Small intestine (tissue), 7 donors: ENCODE data around the gene RASGRF1. TPM values are rescaled to one million over a fixed set of nuclear protein-coding genes. Genes with fewer than 3 reads are reported as not detected.

Source experiments
- DNase-seq, 2 donors: peaks; one replicate each; pipeline versions ENCODE4 v3.0.0 to v3.0.0-alpha.2; 2013
- FAIRE-seq: peaks from 2 replicates; lab custom pipeline; 2012; peaks lifted over from hg19 to GRCh38; lab: Jason Lieb, UNC
- H3K27ac ChIP-seq, 3 donors: one replicate each; pipeline ENCODE4 v1.5.1; 2013; ENCODE audit warnings: low read length in 2 of 3, mild to moderate bottlenecking in 2 of 3, control low read depth in 1 of 3, inconsistent platforms in 1 of 3, low read depth in 1 of 3, moderate library complexity in 1 of 3
- H3K27me3 ChIP-seq, 3 donors: one replicate each; pipeline ENCODE4 v1.6.1; 2013; ENCODE audit warnings: low read length in 3 of 3, inconsistent platforms in 1 of 3; ENCODE audit not compliant: control insufficient read depth in 3 of 3, insufficient read depth in 3 of 3
- H3K36me3 ChIP-seq, 3 donors: one replicate each; pipeline ENCODE4 v1.6.1; 2013; ENCODE audit warnings: low read length in 3 of 3, inconsistent platforms in 1 of 3, low read depth in 1 of 3, mild to moderate bottlenecking in 1 of 3, moderate library complexity in 1 of 3; ENCODE audit not compliant: control insufficient read depth in 3 of 3, insufficient read depth in 2 of 3
- H3K4me1 ChIP-seq, 3 donors: one replicate each; pipeline ENCODE4 v1.6.1; 2013; ENCODE audit warnings: low read length in 2 of 3, inconsistent platforms in 1 of 3, low read depth in 1 of 3, mild to moderate bottlenecking in 1 of 3, moderate library complexity in 1 of 3; ENCODE audit not compliant: control insufficient read depth in 3 of 3, insufficient read depth in 2 of 3
- H3K4me3 ChIP-seq, 3 donors: one replicate each; pipeline ENCODE4 v1.5.1; 2013; ENCODE audit warnings: low read length in 3 of 3, control low read depth in 1 of 3, inconsistent platforms in 1 of 3, low read depth in 1 of 3, mild to moderate bottlenecking in 1 of 3, moderate library complexity in 1 of 3
- H3K9me3 ChIP-seq, 2 donors: one replicate each; pipeline ENCODE4 v1.6.1; 2013; ENCODE audit warnings: low read depth in 1 of 2, low read length in 1 of 2; ENCODE audit not compliant: control insufficient read depth in 2 of 2, insufficient read depth in 1 of 2
- WGBS, 3 donors: extraction: QIAGEN DNeasy Blood & Tissue Kit; methylation state at CpG; one replicate each; pipeline ENCODE4 v1.1.7; 2013; 5-methylcytosine and 5-hydroxymethylcytosine counted together
- polyA plus RNA-seq, 4 donors: library from polyadenylated mRNA; stranded (reverse) in 3 of 4; unstranded in 1 of 4; fragments of 200-250 nt in 3 of 4; fragments of 120-200 nt in 1 of 4; gene quantifications; one replicate each; pipeline versions ENCODE4 v1.2.1 to v1.2.3, GENCODE V29; 2013
- donor health status: healthy with polysubstance abuse.
- donor health status: control.
- donor health status: control.
- donor health status: Bipolar disorder and iron deficiency.
- donor health status: healthy.

RASGRF1 gene
- polyA plus RNA-seq, 4 donors: 0.10 to 0.49 TPM; not detected in 2

DNA sequence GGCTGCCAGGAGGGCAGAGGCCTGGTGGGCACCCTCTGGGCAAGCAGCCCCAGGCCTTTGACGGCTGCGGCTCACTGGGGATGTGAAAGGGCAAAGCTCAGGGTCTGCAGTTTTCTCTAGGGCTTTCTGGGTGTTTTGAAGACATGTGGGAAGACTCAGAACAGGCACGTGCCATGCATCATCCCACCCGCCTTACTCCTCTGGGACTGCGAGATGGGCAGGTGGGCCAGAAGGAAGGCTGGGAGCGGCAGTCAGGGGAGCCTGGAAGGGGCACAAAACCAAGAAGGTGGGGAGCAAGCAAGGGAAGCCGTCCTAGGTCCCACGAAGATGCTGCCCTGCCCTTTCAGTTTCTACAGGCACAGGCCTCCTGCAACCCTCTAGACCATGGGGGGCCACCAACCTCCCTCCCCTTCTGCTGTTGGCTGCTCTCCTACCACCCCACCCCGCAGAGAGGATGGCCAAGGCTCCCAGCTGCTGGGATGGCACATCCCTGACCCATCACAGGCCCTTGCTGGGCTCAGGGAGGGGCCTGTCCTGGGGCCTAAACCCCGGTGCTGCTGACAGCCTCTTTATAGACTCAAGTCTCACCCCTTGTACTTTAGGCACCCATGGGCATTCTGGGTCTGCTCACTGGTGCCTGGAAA lies 73.9 kb downstream of the RASGRF1 start:
- DNase-seq (no peak), FAIRE-seq (no peak)
- Histone ChIP-seq H3K27me3 (no peaks in the 10 kb centered on the region), H3K4me3 (no peak overlapping the region), H3K4me1 (peaks cover 0 to 6% (median 0%) of the 10 kb centered on the region in 3 donors), H3K9me3 (peaks cover 0 to 2% of the 10 kb centered on the region in 2 donors), H3K36me3 (no peaks in the 10 kb centered on the region), H3K27ac (no peak overlapping the region)
- WGBS, 3 donors: 76 to 87% (median 82%) methylated on average over 10 of the region's 10 CpGs

DNA sequence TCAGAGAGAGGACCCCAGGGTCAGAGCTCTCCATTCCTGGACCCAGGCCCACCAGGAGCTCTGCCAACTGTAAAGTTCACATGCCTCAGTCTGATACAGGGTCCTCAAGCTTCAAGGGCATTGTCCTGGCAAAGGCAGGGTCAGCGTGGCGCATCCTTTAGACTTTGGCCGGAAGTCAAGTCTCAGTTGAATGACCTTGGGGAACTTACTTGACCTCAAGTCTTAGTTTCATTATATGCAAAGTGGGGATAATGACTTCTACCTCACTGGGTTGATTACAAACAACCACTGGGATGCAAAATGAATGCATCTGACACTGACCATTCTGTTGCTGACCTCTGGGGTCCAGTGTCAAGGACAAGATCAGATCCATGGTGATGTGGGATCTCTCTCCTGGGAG lies 75.2 kb downstream of the RASGRF1 start:
- Histone ChIP-seq H3K4me3 (no peak overlapping the region), H3K27ac (no peak overlapping the region)

DNA sequence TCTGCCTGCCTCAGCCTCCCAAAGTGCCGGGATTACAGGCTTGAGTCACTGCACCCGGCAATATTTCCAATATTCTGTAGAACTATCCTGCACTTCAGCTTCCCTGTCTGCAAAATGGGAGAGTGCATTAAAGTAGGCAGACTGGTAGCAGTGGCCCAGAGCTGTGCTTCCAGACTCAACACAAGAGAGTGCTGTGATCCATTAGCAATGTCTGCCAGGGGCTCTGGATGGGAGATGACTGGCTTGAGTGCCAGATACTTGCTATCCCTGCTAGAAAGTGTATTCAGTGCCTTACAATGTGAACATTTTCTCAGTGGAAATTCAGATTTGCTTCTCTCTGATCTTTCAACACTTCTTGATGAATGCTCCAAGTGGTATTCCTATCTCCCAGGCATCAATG lies 80.3 kb downstream of the RASGRF1 start:
- no peaks in the 10 kb centered on the region for H3K36me3 ChIP-seq
- no peak overlapping the region for H3K4me3 ChIP-seq
- H3K27ac ChIP-seq: no peak overlapping the region
- no peaks in the 10 kb centered on the region for H3K9me3 ChIP-seq
- H3K4me1 ChIP-seq: peaks cover 0 to 2% (median 0%) of the 10 kb centered on the region in 3 donors
- WGBS, 3 donors: 83 to 93% (median 91%) methylated on average over 2 of the region's 2 CpGs
- FAIRE-seq (no peak), DNase-seq (no peak)
- no peaks in the 10 kb centered on the region for H3K27me3 ChIP-seq

More for the DNA sequence above, 75.2 kb downstream of the RASGRF1 start:
- no peaks in the 10 kb centered on the region for H3K36me3 ChIP-seq
- no peaks in the 10 kb centered on the region for H3K27me3 ChIP-seq
- no peak for FAIRE-seq
- H3K4me1 ChIP-seq: no peaks in the 10 kb centered on the region
- no peak for DNase-seq
- WGBS, 3 donors: 61 to 67% (median 63%) methylated on average over 3 of the region's 3 CpGs
- no peaks in the 10 kb centered on the region for H3K9me3 ChIP-seq

DNA sequence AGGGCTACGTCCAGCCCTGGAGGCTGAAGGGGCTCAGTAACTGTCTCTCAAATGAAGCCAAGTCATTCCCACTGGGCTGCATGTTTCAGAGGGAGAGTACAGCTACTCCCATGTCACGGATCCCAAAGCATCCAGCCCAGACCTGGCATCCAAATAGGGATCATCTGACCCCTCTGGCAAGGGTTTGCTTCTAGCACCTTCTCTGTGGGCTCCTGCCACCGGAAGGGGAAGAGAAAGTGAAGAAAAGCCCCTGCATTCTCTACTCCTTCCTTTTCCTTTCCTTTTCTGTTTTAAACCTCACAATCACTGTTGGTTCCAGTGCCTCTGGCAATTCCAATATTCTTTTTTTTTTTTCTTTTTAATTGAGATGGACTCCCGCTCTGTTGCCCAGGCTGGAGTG lies 81.2 kb downstream of the RASGRF1 start:
- Histone ChIP-seq H3K4me3 (no peak overlapping the region), H3K27me3 (no peaks in the 10 kb centered on the region), H3K36me3 (no peaks in the 10 kb centered on the region), H3K27ac (no peak overlapping the region), H3K9me3 (no peaks in the 10 kb centered on the region), H3K4me1 (peaks cover 0 to 11% (median 0%) of the 10 kb centered on the region in 3 donors)
- FAIRE-seq (no peak), DNase-seq (no peak)
- WGBS, 3 donors: 75 to 77% (median 75%) methylated on average over 4 of the region's 4 CpGs

DNA sequence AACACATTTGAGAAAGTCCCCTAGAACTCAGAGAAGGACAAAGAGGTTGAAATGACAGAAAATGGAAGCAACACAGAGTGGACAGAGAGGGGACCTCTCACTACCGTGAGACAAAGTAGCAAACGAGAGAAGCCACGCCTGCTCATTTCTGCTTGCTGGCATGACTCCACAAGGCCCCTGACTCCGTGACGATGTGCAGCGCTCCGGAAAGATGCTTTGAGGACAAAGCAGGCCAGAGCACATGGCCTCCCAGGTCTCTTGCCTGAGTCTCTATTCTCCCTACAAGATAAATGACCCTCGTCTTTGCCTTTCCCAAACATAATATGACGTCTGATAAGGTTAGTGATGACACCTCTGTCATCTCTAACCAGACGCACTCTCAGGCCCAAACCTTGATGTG lies 81.9 kb downstream of the RASGRF1 start:
- no peaks in the 10 kb centered on the region for H3K36me3 ChIP-seq
- H3K4me3 ChIP-seq: no peak overlapping the region
- 51 to 65% (median 54%) methylated on average over 10 of the region's 10 CpGs for WGBS, 3 donors
- FAIRE-seq (no peak), DNase-seq (no peak)
- H3K9me3 ChIP-seq: no peaks in the 10 kb centered on the region
- peaks cover 0 to 11% (median 3%) of the 10 kb centered on the region in 3 donors for H3K4me1 ChIP-seq
- no peaks in the 10 kb centered on the region for H3K27me3 ChIP-seq
- H3K27ac ChIP-seq: no peak overlapping the region

DNA sequence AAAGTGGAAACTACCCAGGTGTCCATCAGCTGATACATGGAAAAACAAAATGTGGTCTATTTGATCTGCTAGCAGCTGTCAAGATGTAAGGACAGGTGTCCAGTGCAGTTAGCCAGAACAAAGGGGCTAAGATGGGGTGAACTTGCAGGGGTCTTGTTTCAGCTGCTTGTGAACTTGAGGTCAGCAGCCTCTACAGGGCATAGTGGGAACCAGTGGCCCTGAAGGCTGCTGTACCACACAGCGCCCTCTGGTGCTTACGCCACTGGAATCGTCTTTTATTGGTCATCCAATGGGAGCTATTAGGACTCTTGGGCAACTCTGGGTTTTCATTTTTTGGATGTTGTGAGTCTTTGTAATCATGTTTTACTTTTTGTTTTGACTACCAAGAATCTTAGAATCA lies 83.5 kb downstream of the RASGRF1 start:
- FAIRE-seq: no peak
- WGBS, 3 donors: 39 to 50% (median 43%) methylated on average over 3 of the region's 3 CpGs
- H3K4me3 ChIP-seq: no peak overlapping the region

DNA sequence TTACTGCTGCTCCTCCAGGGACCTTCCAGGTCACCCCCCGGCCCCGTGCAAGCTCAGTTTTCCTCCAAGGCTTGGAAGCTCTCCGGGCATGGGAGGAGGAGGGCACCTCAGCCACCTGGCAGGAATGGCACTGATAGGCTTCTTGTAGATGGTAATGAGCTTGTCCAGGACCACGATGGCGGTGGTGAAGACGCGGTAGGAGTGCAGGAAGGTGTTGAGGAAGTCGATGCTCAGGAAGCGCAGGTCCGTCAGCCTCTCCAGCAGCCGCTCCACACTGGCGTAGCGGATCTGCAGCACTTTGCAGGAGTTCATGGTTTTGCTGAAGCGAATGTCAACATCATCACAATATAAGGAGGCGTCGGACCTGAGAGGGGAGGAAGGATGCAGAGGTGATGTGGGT lies 84.5 kb downstream of the RASGRF1 start:
- no peak for FAIRE-seq

More for the DNA sequence above, 83.5 kb downstream of the RASGRF1 start:
- peak; percentile 37 to 77 for DNase-seq
- H3K27ac ChIP-seq: no peak overlapping the region
- H3K27me3 ChIP-seq: no peaks in the 10 kb centered on the region
- no peaks in the 10 kb centered on the region for H3K9me3 ChIP-seq
- peaks cover 0 to 11% (median 3%) of the 10 kb centered on the region in 3 donors for H3K4me1 ChIP-seq
- H3K36me3 ChIP-seq: no peaks in the 10 kb centered on the region

DNA sequence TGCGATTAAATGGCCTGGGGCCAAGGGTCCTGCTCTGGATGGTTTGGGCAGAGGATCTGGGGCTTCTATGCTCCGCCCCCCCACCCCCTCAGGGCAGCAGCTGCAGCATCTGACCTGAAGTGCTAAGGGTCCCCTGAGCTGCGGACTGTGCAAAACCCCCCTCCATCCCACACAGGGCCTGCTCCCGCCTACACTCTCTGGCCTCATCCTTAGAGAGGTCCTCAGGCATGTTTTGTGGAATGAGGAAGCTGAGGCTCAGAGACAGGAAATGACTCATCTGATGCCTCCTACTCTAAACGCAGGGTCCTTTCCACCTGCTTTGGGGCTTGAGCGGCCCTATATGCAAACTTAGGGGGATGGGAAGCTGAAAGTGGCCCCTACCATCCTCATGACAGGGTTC lies 86.2 kb downstream of the RASGRF1 start:
- FAIRE-seq: no peak
- H3K27me3 ChIP-seq: no peaks in the 10 kb centered on the region
- no peaks in the 10 kb centered on the region for H3K36me3 ChIP-seq
- peaks cover 0 to 11% (median 3%) of the 10 kb centered on the region in 3 donors for H3K4me1 ChIP-seq
- 39 to 45% (median 44%) methylated on average over 6 of the region's 6 CpGs for WGBS, 3 donors
- H3K4me3 ChIP-seq: no peak overlapping the region
- DNase-seq: peak; percentile 11 to 42
- no peaks in the 10 kb centered on the region for H3K9me3 ChIP-seq
- H3K27ac ChIP-seq: no peak overlapping the region

More for the DNA sequence above, 84.5 kb downstream of the RASGRF1 start:
- WGBS, 3 donors: 88 to 93% (median 93%) methylated on average over 16 of the region's 16 CpGs
- Histone ChIP-seq H3K4me3 (no peak overlapping the region), H3K36me3 (no peaks in the 10 kb centered on the region), H3K27me3 (no peaks in the 10 kb centered on the region), H3K4me1 (peaks cover 0 to 11% (median 3%) of the 10 kb centered on the region in 3 donors), H3K27ac (no peak overlapping the region), H3K9me3 (no peaks in the 10 kb centered on the region)
- DNase-seq: no peak
